HG03439 (cell line): Measurements from ENCODE around the gene EFCAB7.

Source experiments
- ATAC-seq: cut with Tn5 transposase; IDR thresholded peaks from one replicate; pipeline ENCODE4 v1.9.1; 2021; ENCODE audit warnings: mild to moderate bottlenecking, moderate library complexity; ENCODE audit not compliant: unreplicated experiment

EFCAB7 gene

GRCh38 chr1:63522891-63523728 is at the start of gene EFCAB7, which contains the start of gene ITGB3BP:
Gene EFCAB7 (plus strand): TSS chr1:63523525. CDS start chr1:63525573, 2,048 bp downstream.
Gene ITGB3BP (minus strand): TSS chr1:63523225. CDS start chr1:63523133, 92 bp downstream.
- ATAC-seq = peak; percentile 91

GRCh38 chr1:63475761-63476160 is 47.6 kb upstream of the EFCAB7 start:
- ATAC-seq = no peak

GRCh38 chr1:63480057-63480456 is 43.3 kb upstream of the EFCAB7 start:
- no peak for ATAC-seq

- ATAC-seq = no peak
Measured at GRCh38 chr1:63486629-63487028, 36.7 kb upstream of the EFCAB7 start.

GRCh38 chr1:63487336-63488065 is 35.8 kb upstream of the EFCAB7 start:
- no peak for ATAC-seq

GRCh38 chr1:63497577-63497976 is 25.7 kb upstream of the EFCAB7 start:
- no peak for ATAC-seq

- ATAC-seq = no peak
Measured at GRCh38 chr1:63498106-63498505, 25.2 kb upstream of the EFCAB7 start.

GRCh38 chr1:63501256-63501655 is 22.1 kb upstream of the EFCAB7 start:
- no peak for ATAC-seq

- ATAC-seq = no peak
Measured at GRCh38 chr1:63506782-63507181, 16.5 kb upstream of the EFCAB7 start.

- no peak for ATAC-seq
Measured at GRCh38 chr1:63509718-63510117, 13.6 kb upstream of the EFCAB7 start.

- no peak for ATAC-seq
Measured at GRCh38 chr1:63512584-63512983, 10.7 kb upstream of the EFCAB7 start.

GRCh38 chr1:63516629-63517028 is 6.7 kb upstream of the EFCAB7 start:
- ATAC-seq = no peak

- peak; percentile 33 for ATAC-seq
Measured at GRCh38 chr1:63523738-63524137, 413 bp downstream of the EFCAB7 start.

- ATAC-seq = no peak
Measured at GRCh38 chr1:63524201-63524600, 876 bp downstream of the EFCAB7 start.

GRCh38 chr1:63532727-63533126 is 9.4 kb downstream of the EFCAB7 start:
- ATAC-seq = no peak

GRCh38 chr1:63533931-63534330 is 10.6 kb downstream of the EFCAB7 start:
- no peak for ATAC-seq

- ATAC-seq = no peak
Measured at GRCh38 chr1:63534406-63534805, 11.1 kb downstream of the EFCAB7 start.

GRCh38 chr1:63537006-63537405 is 13.7 kb downstream of the EFCAB7 start:
- no peak for ATAC-seq

- no peak for ATAC-seq
Measured at GRCh38 chr1:63537940-63538339, 14.6 kb downstream of the EFCAB7 start.

GRCh38 chr1:63545780-63546179 is 22.5 kb downstream of the EFCAB7 start:
- no peak for ATAC-seq

GRCh38 chr1:63547621-63548294 is 24.4 kb downstream of the EFCAB7 start:
- no peak for ATAC-seq
